Peyer's patch (tissue), 4 donors: Measurements from ENCODE around the gene FBXO10.

Experiments used
- CTCF ChIP-seq, 6 experiments: fragments of 450-650 bp in 4 of 6; fragments of 200-600 bp in 2 of 6; sonication (generic) in 1 of 6; IDR thresholded peaks; one replicate each; pipeline ENCODE4 v1.5.1; 2017 to 2019; ENCODE audit warnings: antibody characterized with exemption in 6 of 6, mild to moderate bottlenecking in 3 of 6, moderate library complexity in 1 of 6
- POLR2A ChIP-seq, 2 donors: fragments of 450-650 bp; IDR thresholded peaks; one replicate each; pipeline ENCODE4 v1.5.1; 2017; ENCODE audit warnings: antibody characterized with exemption in 2 of 2, mild to moderate bottlenecking in 2 of 2, moderate library complexity in 2 of 2

GRCh38 chr9:37604296-37604695, 28.1 kb upstream of the FBXO10 start:
- no peak for TF ChIP-seq CTCF (IDR thresholded peaks at IDR 0.05)
- no peak for TF ChIP-seq POLR2A (IDR thresholded peaks at IDR 0.05)
